Right atrium auricular region (tissue), 2 donors: ENCODE results near the gene ZBTB20. TPM values are rescaled to one million over a fixed set of nuclear protein-coding genes. Genes with fewer than 3 reads are reported as not detected.
"Not testable (repeated sequence)": the region's sequence is repeated elsewhere in the genome, so short reads cannot be mapped to it uniquely, and the experiment has no call there.

Experiments used
- DNase-seq: peaks from one replicate; pipeline ENCODE4 v3.0.0-alpha.2; 2019; ENCODE audit warnings: low spot score
- H3K27ac ChIP-seq, 2 donors: fragments of 200-600 bp; sonication (generic); 1 replicate in 1 of 2; 2 replicates in 1 of 2; pipeline ENCODE4 v1.5.1; 2016 to 2019
- H3K27me3 ChIP-seq, 2 donors: fragments of 200-600 bp; sonication (generic); one replicate each; pipeline versions ENCODE4 v1.5.1 to v1.6.0; 2017 to 2019
- H3K36me3 ChIP-seq: fragments of 200-600 bp; sonication (generic); one replicate; pipeline ENCODE4 v1.5.1; 2016
- H3K4me1 ChIP-seq, 2 donors: fragments of 200-600 bp; sonication (generic); one replicate each; pipeline versions ENCODE4 v1.5.1 to v1.6.0; 2017 to 2019
- H3K4me3 ChIP-seq, 2 donors: fragments of 200-600 bp; sonication (generic); 1 replicate in 1 of 2; 2 replicates in 1 of 2; pipeline ENCODE4 v1.5.1; 2017 to 2019; ENCODE audit warnings: mild to moderate bottlenecking in 1 of 2, moderate library complexity in 1 of 2
- H3K9me3 ChIP-seq, 2 donors: fragments of 200-600 bp; sonication (generic); one replicate each; pipeline ENCODE4 v1.5.1; 2019
- total RNA-seq, 2 donors: library from RNA; depleted of rRNA; stranded (reverse); fragments of >200 nt; gene quantifications; one replicate each; pipeline ENCODE4 v1.1.0, GENCODE V29; 2016
- TF ChIP-seq, protein P1 (sequence below), 2 donors: fragments of 200-600 bp; sonication (generic); IDR thresholded peaks; one replicate each; pipeline ENCODE4 v1.5.1; 2019; ENCODE audit warnings: antibody characterized with exemption in 2 of 2

ZBTB20 gene
- total RNA-seq, 2 donors from 2014 or later: 84.6 to 90.8 TPM

DNA sequence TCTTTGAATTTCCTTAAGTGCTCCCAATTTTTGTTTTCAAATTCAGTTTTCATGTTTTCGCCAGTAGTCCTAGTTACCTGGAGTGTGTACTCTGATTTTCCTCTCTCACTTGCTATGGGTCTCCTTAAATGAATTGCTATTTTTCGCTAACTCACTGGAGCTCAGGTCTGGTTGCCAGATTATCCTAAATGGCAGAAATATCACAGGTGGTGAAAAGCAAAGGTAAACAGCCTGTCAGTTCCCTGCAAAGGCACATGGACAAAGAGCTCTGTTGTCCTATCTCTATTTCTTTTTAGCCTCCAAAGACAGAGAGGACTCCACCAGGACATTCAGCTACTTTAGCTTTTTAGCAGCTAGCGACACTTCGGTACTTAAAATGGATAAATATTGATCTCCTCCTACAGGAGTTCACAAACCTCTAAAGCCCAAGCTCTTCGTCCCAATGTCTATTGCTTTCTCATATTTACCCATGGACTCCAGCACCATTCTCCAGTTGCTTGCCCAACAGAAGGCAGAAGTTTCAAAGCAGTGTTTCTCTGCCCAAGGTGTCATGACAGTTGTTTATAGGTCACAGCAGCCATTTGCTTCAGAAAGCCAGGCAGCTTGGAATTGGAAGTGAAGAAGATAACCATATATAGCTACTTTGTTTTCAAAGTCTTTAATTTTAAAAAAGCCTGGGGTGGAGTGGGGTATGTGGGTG is 12.3 kb downstream of the ZBTB20 start:
- no peaks in the 10 kb centered on the region for H3K27me3 ChIP-seq
- TF ChIP-seq, protein P1, sequence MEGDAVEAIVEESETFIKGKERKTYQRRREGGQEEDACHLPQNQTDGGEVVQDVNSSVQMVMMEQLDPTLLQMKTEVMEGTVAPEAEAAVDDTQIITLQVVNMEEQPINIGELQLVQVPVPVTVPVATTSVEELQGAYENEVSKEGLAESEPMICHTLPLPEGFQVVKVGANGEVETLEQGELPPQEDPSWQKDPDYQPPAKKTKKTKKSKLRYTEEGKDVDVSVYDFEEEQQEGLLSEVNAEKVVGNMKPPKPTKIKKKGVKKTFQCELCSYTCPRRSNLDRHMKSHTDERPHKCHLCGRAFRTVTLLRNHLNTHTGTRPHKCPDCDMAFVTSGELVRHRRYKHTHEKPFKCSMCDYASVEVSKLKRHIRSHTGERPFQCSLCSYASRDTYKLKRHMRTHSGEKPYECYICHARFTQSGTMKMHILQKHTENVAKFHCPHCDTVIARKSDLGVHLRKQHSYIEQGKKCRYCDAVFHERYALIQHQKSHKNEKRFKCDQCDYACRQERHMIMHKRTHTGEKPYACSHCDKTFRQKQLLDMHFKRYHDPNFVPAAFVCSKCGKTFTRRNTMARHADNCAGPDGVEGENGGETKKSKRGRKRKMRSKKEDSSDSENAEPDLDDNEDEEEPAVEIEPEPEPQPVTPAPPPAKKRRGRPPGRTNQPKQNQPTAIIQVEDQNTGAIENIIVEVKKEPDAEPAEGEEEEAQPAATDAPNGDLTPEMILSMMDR (IDR thresholded peaks at IDR 0.05): no peak
- no peak for DNase-seq
- peaks cover 0 to 4% of the 10 kb centered on the region in 2 donors for H3K4me1 ChIP-seq
- no peak overlapping the region for H3K4me3 ChIP-seq
- H3K9me3 ChIP-seq: no peaks in the 10 kb centered on the region
- no peak overlapping the region for H3K27ac ChIP-seq
- H3K36me3 ChIP-seq: no peaks in the 10 kb centered on the region

DNA sequence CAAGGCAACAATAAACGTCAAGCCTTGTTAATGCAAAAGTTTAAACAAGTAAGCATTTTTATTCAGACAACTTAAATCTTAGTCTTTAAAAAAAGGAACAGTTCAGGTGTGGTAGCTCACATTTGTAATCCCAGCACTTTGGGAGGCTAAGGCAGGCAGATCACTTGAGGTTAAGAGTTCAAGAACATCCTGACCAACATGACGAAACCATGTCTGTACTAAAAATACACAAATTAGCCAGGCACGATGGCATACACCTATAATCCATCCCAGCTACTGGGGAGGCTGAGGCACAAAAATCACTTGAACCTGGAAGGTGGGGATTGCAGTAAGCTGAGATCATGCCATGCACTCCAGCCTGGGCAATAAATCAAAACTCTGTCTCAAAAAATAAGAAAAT is 19.9 kb downstream of the ZBTB20 start:
- H3K27me3 ChIP-seq: no peaks in the 10 kb centered on the region
- TF ChIP-seq, protein P1 (IDR thresholded peaks at IDR 0.05): no peak
- DNase-seq: no peak
- H3K4me1 ChIP-seq: no peaks in the 10 kb centered on the region
- no peak overlapping the region for H3K4me3 ChIP-seq
- no peaks in the 10 kb centered on the region for H3K9me3 ChIP-seq
- no peak overlapping the region for H3K27ac ChIP-seq
- H3K36me3 ChIP-seq: no peaks in the 10 kb centered on the region

DNA sequence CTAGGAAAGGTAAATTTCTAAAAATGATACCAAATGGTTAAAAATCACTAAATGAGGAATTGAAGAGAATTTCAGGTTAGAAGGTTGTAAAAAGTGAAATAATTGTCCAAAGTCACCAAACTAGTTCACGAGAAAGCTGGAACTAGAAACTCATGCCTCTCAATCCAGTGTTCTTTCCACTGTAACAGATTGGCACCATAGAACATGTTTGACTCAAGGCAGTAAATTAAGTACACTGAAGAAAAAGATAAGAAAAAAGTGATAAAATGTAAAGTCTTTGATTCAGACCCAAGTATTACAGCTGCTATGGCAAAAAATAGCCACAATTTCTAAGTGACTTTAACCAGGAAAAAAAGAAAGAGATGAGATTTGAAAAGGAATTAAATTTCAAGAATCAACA is 26.5 kb downstream of the ZBTB20 start:
- DNase-seq: no peak
- TF ChIP-seq, protein P1 (IDR thresholded peaks at IDR 0.05): no peak
- Histone ChIP-seq H3K36me3 (no peaks in the 10 kb centered on the region), H3K4me3 (no peak overlapping the region), H3K9me3 (peaks cover 0 to 4% of the 10 kb centered on the region in 2 donors), H3K27ac (no peak overlapping the region), H3K27me3 (no peaks in the 10 kb centered on the region), H3K4me1 (no peaks in the 10 kb centered on the region)

DNA sequence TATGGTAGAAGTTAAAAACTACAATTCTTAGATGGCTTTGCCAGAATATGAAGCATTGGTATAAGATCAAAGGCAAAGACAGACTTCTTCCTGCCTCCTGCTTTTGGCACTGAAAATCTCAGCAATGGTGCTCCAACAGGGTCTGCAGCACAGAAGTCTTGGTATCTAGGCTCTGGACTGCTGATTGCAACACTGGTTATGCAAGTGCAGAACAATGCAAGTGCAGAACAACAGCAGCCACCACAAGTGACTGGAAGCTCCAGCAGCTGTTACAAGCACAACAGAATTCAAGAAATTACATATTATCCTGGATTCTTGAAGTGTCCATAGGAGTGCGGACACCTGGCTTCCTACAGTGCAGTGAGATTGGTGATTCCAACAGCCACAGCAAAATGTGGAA is 33.7 kb downstream of the ZBTB20 start:
- H3K27ac ChIP-seq: no peak overlapping the region
- TF ChIP-seq, protein P1 (IDR thresholded peaks at IDR 0.05): no peak
- DNase-seq: no peak
- peaks cover 0 to 12% of the 10 kb centered on the region in 2 donors for H3K4me1 ChIP-seq
- H3K4me3 ChIP-seq: no peak overlapping the region
- peaks cover 0 to 4% of the 10 kb centered on the region in 2 donors for H3K9me3 ChIP-seq
- H3K27me3 ChIP-seq: no peaks in the 10 kb centered on the region
- no peaks in the 10 kb centered on the region for H3K36me3 ChIP-seq

DNA sequence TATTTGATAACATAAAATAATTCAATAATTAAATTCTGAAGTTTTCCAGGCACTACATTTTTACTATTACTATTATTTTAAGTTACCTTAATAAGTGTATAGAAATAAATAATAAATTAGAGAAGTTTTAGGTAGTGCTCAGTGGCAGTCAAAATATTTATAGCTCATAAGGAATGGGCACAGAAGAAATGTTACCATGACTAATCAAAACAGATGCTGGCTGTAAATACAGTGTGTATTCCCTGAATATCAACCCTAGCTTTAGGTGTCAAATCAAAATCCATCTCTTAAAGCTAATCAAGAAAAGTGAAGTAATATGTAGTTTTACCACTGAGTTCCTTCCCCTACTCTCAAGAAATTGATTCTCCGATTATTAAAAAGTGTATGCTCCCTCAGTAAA is 35.5 kb downstream of the ZBTB20 start:
- peak overlapping the region in 1 of 2 donors; percentile 29 for H3K27ac ChIP-seq
- no peaks in the 10 kb centered on the region for H3K36me3 ChIP-seq
- peaks cover 0 to 12% of the 10 kb centered on the region in 2 donors for H3K4me1 ChIP-seq
- no peak overlapping the region for H3K4me3 ChIP-seq
- TF ChIP-seq, protein P1 (IDR thresholded peaks at IDR 0.05): no peak
- no peak for DNase-seq
- H3K27me3 ChIP-seq: no peaks in the 10 kb centered on the region
- H3K9me3 ChIP-seq: no peaks in the 10 kb centered on the region

DNA sequence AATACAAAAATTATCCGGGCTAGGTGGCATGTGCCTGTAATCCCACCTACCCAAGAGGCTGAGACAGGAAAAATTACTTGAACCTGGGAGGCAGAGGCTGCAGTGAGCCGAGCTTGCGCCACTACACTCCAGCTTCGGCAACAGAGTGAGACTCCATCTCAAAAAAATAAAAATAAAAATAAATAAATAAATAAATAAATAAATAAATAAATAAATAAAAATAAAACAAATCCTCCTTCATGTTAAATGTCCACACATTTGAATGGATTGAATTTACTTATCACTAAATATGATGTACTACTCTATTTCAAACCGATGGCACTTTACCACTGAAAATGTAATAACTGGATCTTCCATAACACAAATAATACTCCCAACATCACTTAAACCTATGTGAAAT is 36.3 kb downstream of the ZBTB20 start:
- no peaks in the 10 kb centered on the region for H3K36me3 ChIP-seq
- TF ChIP-seq, protein P1 (IDR thresholded peaks at IDR 0.05): no peak
- no peaks in the 10 kb centered on the region for H3K9me3 ChIP-seq
- H3K4me1 ChIP-seq: peaks cover 0 to 12% of the 10 kb centered on the region in 2 donors
- H3K4me3 ChIP-seq: no peak overlapping the region
- peak overlapping the region in 1 of 2 donors; percentile 54 for H3K27ac ChIP-seq
- no peaks in the 10 kb centered on the region for H3K27me3 ChIP-seq
- DNase-seq: no peak

DNA sequence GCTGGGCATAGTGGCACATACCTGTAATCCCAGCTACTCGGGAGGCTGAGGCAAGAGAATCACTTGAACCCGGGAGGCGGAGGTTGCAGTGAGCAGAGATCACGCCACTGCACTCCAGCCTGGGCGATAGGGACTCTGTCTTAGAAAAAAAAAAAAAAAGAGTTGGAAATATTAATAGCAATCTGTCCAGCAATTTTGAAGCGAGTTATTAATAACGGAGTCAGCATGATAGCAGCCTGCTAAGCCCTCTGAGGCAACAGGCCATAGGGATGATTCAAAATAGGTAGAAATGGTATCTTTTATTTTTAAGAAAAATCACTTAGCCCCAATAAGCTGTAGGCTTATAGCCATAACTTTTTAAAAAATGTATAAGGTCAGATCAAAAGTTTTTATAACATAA is 37.0 kb downstream of the ZBTB20 start:
- peak overlapping the region; percentile 35 to 54 for H3K27ac ChIP-seq

More for the DNA sequence above, 37.0 kb downstream of the ZBTB20 start:
- not testable (repeated sequence) for H3K36me3 ChIP-seq, H3K9me3 ChIP-seq, H3K27me3 ChIP-seq, DNase-seq
- Histone ChIP-seq H3K4me1 (peaks cover 0 to 12% of the 10 kb centered on the region in 2 donors), H3K4me3 (peak overlapping the region in 1 of 2 donors; percentile 17)
